ENCODE results near the gene KCNA10. TPM values are rescaled to one million over a fixed set of nuclear protein-coding genes. Genes with fewer than 3 reads are reported as not detected.

The KCNA10 gene
- total and polyA plus RNA-seq, 10 of the 15 experiments (the other 5 are each of a cell fraction or from before 2014, with no cell fraction given), result not detected

- H3K36me3 ChIP-seq (ENCODE audit: control insufficient read depth in 2 of 2, insufficient read depth in 2 of 2, low read length in 1 of 2), result no peaks in the 10 kb centered on the region
- H4K20me1 ChIP-seq (ENCODE audit: control insufficient read depth, insufficient read depth), result no peaks in the 10 kb centered on the region
- ChIA-PET SMC1A (ENCODE audit: uncharacterized antibody, unreplicated experiment) (no interaction called here), CTCF (interaction anchor here (2.0 kb wide), 1 partner anchor 17 kb away, joined by 14 read pairs; no protein-coding TSS in a partner anchor), RAD21 (ENCODE audit: unreplicated experiment) (interaction anchor here (1.6 kb wide), 1 partner anchor 17 kb away, joined by 8 read pairs; no protein-coding TSS in a partner anchor), POLR2A (no interaction called here)
- in situ Hi-C loops (cut with MboI) (no loop called here), intact Hi-C loops (cut with micrococcal nuclease; ENCODE audit: unreplicated experiment) (no loop called here)
- no peaks in the 10 kb centered on the region for H3K9me3 ChIP-seq (replicated peaks; ENCODE audit: control insufficient read depth, insufficient read depth, low read length)
- no peak overlapping the region for H2AFZ ChIP-seq (ENCODE audit: control insufficient read depth, low read depth, low read length)
- FAIRE-seq (no peak), ATAC-seq (no peak), DNase-seq (ENCODE audit: low read depth, low spot score) (no peak)
- H3K27me3 ChIP-seq (replicated peaks in 1 of 2; ENCODE audit: control insufficient read depth in 2 of 2, insufficient read depth in 2 of 2, low read length in 1 of 2), result peaks cover 0 to 3% of the 10 kb centered on the region in 2 experiments; a peak in 2 of 4 replicates
- TF ChIP-seq CHD1 (IDR thresholded peaks at IDR 0.05; ENCODE audit: low read depth, low read length) (no peak), PRDM15 (CRISPR knock-in tag; IDR thresholded peaks at IDR 0.05) (no peak), SPI1 (IDR thresholded peaks at IDR 0.05; ENCODE audit: borderline replicate concordance, insufficient read depth, low read depth, low read length) (no peak)
- BruUV-seq (replicated peaks), result no TSS peak
- no peaks in the 10 kb centered on the region for H3K4me1 ChIP-seq (ENCODE audit: control insufficient read depth, insufficient read depth, low read length)
- no peak overlapping the region for H3K27ac ChIP-seq (ENCODE audit: control insufficient read depth, insufficient read depth)
- no peak overlapping the region for H3K4me2 ChIP-seq (ENCODE audit: control insufficient read depth, insufficient read depth)
- H3K9ac ChIP-seq (ENCODE audit: control insufficient read depth, insufficient read depth, low read length), result no peak overlapping the region
- H3K4me3 ChIP-seq, result no peak overlapping the region
- WGBS (ENCODE audit: insufficient coverage, insufficient replicate concordance, low lambda C conversion rate, missing lambda C conversion rate), result 52% methylated on average over 8 of the region's 8 CpGs
- no peaks in the 10 kb centered on the region for H3K79me2 ChIP-seq (ENCODE audit: control insufficient read depth, insufficient read depth, low read length)
Observed at GRCh38 chr1:110478886-110479285, 40.1 kb downstream of the KCNA10 start.
